Aorta (tissue), 5 donors: ENCODE measurements around the gene NAT8L. TPM values are rescaled to one million over a fixed set of nuclear protein-coding genes. Genes with fewer than 3 reads are reported as not detected.

Experiments
- ATAC-seq: fragments of 200-7000 bp; cut with Tn5 transposase; one replicate; pipeline ENCODE4 v1.9.1; 2022; ENCODE audit warnings: moderate library complexity; ENCODE audit not compliant: low FRiP score
- DNase-seq, 2 donors: peaks; one replicate each; pipeline ENCODE4 v3.0.0-alpha.2; 2020
- H3K27ac ChIP-seq, 2 donors: one replicate each; pipeline ENCODE4 v1.5.1; 2013; ENCODE audit warnings: low read length in 2 of 2, mild to moderate bottlenecking in 2 of 2, moderate library complexity in 2 of 2, control low read depth in 1 of 2, inconsistent platforms in 1 of 2, low read depth in 1 of 2
- H3K27me3 ChIP-seq, 2 donors: one replicate each; pipeline ENCODE4 v1.6.1; 2013; ENCODE audit warnings: control low read depth in 1 of 2, low read length in 1 of 2, mild to moderate bottlenecking in 1 of 2, moderate library complexity in 1 of 2; ENCODE audit not compliant: insufficient read depth in 2 of 2, control insufficient read depth in 1 of 2
- H3K36me3 ChIP-seq, 2 donors: one replicate each; pipeline ENCODE4 v1.6.1; 2013; ENCODE audit warnings: control low read depth in 1 of 2, low read length in 1 of 2, mild to moderate bottlenecking in 1 of 2; ENCODE audit not compliant: insufficient read depth in 2 of 2, control insufficient read depth in 1 of 2
- H3K4me1 ChIP-seq, 2 donors: one replicate each; pipeline ENCODE4 v1.6.1; 2013; ENCODE audit warnings: low read length in 2 of 2, control low read depth in 1 of 2, mild to moderate bottlenecking in 1 of 2, moderate library complexity in 1 of 2; ENCODE audit not compliant: insufficient read depth in 2 of 2, control insufficient read depth in 1 of 2
- H3K4me3 ChIP-seq, 2 donors: one replicate each; pipeline ENCODE4 v1.5.1; 2013; ENCODE audit warnings: low read length in 2 of 2, control low read depth in 1 of 2, mild to moderate bottlenecking in 1 of 2
- H3K9me3 ChIP-seq: one replicate; pipeline ENCODE4 v1.6.1; 2013; ENCODE audit warnings: mild to moderate bottlenecking, low read length; ENCODE audit not compliant: control insufficient read depth
- WGBS, 2 donors: extraction: QIAGEN DNeasy Blood & Tissue Kit; methylation state at CpG; one replicate each; pipeline ENCODE4 v1.1.7; 2013; 5-methylcytosine and 5-hydroxymethylcytosine counted together
- intact Hi-C, 2 donors: fragments of 100-400 bp; cut with DNase I; formaldehyde crosslinking; loops; one replicate each; pipeline versions ENCODE4 v1.14.2 to v1.15.0; 2022
- polyA plus RNA-seq, 2 donors: library from polyadenylated mRNA; stranded (reverse); fragments of 200-250 nt; gene quantifications; one replicate each; pipeline ENCODE4 v1.2.3, GENCODE V29; 2013
- total RNA-seq, 2 donors: library from RNA; stranded (reverse); fragmentation: NEBNext Ultra II Directional; extraction: Animal tissue kit (Norgen Biotek cat#: 25700); gene quantifications; one replicate each; pipeline ENCODE4 v1.2.1, GENCODE V29; 2021
- donor health status: healthy with polysubstance abuse.
- donor health status: Bipolar disorder and iron deficiency.
- donor health status: DM: no; HTN: no; CAD: no.
- donor health status: DM: no; HTN: no; CAD: no.
- donor health status: DM: yes; HTN: yes; CAD: no.

NAT8L gene
- total and polyA plus RNA-seq, 4 donors = under 0.01 to 0.33 (median 0.14) TPM

DNA sequence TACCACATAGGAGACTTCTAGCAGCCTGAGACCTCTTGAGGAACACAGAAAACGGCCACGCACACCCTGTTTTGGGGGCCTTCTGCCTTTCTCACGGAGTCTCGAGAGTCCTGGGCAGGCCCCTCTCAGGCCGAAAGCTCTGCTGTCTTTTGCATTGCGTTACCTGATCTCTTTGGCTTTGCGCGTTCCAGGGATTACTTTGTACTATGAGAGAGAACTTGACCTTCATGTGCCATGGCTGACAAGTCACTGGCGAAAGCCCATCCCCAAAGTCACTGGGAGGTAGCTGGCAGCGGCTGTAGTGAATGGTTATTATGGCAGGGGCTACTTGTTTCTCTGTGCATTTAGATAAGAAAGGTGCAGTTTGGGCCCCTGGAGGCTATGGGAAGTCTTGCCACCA, 8.0 kb upstream of the NAT8L start:
- DNase-seq (peak in 1 of 2 donors; percentile 24), ATAC-seq (no peak)
- 75 to 77% methylated on average over 10 of the region's 10 CpGs for WGBS, 2 donors
- H3K36me3 ChIP-seq = no peaks in the 10 kb centered on the region
- no peak overlapping the region for H3K27ac ChIP-seq
- intact Hi-C loops = no loop called here
- H3K27me3 ChIP-seq = no peaks in the 10 kb centered on the region
- no peaks in the 10 kb centered on the region for H3K4me1 ChIP-seq
- H3K9me3 ChIP-seq = no peaks in the 10 kb centered on the region
- H3K4me3 ChIP-seq = no peak overlapping the region

DNA sequence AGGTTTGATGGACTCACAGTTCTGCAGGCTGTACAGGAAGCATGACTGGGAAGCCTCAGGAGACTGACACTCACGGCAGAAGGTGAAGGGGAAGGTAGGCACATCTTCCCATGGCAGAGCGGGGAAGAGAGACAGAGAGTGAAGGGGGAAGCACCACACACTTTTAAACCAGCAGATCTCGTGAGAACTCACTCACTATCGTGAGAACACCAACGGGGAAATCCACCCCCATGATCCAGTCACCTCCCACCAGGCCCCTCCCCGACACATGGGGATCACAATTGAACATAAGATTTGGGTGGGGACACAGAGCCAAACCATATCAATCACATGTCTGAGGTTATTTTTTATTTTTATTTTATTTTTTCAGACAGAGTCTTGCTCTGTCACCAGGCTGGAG, 4.9 kb upstream of the NAT8L start:
- Histone ChIP-seq H3K27ac (no peak overlapping the region), H3K4me1 (no peaks in the 10 kb centered on the region), H3K9me3 (no peaks in the 10 kb centered on the region), H3K4me3 (no peak overlapping the region), H3K27me3 (no peaks in the 10 kb centered on the region), H3K36me3 (no peaks in the 10 kb centered on the region)
- DNase-seq = peak in 1 of 2 donors; percentile 19
- ATAC-seq = no peak
- 56 to 71% methylated on average over 6 of the region's 6 CpGs for WGBS, 2 donors
- intact Hi-C loops = no loop called here

DNA sequence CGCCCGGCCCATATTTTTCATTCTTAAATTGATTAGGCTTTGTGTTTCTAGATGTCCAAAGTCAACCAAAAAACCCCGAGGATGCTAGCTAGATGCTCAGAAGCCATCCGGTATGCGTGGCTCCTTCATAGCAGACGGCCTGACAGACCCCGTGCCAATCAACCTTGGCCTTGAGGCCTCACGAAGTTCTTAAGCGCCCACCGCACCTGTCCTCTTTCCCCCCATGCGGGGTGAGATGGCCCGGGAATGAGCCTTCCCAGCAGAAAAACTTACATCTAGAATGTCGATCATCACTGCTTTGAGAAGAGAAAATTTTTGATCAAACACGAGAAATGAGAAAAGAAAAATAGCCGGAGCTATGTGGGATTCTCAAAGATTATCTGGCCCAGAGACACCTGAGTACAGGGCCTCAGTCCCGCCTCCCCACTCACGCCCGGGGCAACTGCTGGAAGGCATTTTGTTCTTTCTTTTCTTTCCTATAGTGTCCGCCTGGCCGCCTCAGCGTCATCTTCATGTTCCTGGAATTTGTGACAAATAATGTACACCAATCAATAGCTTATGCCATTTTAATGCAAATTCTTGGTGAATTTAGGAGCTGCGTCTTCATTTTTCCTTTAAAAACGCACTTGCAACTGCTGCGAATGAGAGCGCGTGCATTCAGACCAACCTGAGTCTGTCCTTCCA, 1.6 kb upstream of the NAT8L start:
- 80 to 83% methylated on average over 26 of the region's 26 CpGs for WGBS, 2 donors
- H3K4me1 ChIP-seq = no peaks in the 10 kb centered on the region
- no peaks in the 10 kb centered on the region for H3K36me3 ChIP-seq
- DNase-seq = peak in 1 of 2 donors; percentile 10
- H3K4me3 ChIP-seq = no peak overlapping the region
- no peaks in the 10 kb centered on the region for H3K27me3 ChIP-seq
- no peaks in the 10 kb centered on the region for H3K9me3 ChIP-seq
- no peak for ATAC-seq
- intact Hi-C loops = no loop called here
- no peak overlapping the region for H3K27ac ChIP-seq

DNA sequence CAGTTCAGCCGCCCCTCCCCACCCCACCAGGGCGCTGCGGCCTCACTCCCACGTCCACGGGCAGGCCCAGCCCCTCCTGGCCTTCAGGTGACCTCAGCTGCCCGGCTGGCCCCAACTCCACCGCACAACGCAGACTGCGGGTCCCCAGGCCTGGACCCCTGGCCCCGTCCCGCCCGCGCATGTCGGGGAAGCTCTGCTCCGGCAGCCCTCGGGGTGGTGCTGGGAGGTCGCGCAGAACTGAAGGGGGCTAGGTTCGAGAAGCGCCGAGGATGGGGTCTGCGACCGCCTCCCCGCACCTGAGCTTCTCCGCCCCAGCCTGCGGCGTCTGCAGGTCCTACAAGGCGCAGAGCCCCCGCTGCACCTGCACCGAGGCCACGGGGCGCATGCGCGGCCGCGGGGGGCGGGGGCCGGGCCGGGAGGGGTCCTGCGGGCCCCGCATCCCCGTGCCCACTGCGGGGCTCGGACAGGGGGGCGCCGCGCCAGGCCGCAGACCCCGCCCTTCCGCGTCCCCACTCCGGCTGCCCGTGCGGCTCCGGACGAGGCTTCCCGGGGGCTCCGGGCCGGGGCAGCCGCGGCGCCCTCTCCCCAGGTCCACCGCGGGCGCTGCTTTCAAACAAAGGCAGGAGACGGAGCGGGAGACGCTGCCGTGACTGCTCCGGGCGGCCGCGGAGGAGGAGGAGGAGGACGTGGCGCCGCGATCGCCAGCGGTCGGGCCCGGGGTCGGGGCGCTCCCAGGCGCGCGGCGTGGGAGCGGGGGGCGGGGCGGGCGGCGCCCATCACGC, 672 bp upstream of the NAT8L start:
- 2 to 4% methylated on average over 30 to 93 of the region's 93 CpGs for WGBS, 2 donors
- Histone ChIP-seq H3K9me3 (no peaks in the 10 kb centered on the region), H3K36me3 (no peaks in the 10 kb centered on the region), H3K4me1 (no peaks in the 10 kb centered on the region), H3K4me3 (peak overlapping the region; percentile 51 to 52), H3K27ac (no peak overlapping the region), H3K27me3 (no peaks in the 10 kb centered on the region)
- peak in 1 of 2 donors; percentile 47 for DNase-seq
- intact Hi-C loops = no loop called here
- no peak for ATAC-seq

DNA sequence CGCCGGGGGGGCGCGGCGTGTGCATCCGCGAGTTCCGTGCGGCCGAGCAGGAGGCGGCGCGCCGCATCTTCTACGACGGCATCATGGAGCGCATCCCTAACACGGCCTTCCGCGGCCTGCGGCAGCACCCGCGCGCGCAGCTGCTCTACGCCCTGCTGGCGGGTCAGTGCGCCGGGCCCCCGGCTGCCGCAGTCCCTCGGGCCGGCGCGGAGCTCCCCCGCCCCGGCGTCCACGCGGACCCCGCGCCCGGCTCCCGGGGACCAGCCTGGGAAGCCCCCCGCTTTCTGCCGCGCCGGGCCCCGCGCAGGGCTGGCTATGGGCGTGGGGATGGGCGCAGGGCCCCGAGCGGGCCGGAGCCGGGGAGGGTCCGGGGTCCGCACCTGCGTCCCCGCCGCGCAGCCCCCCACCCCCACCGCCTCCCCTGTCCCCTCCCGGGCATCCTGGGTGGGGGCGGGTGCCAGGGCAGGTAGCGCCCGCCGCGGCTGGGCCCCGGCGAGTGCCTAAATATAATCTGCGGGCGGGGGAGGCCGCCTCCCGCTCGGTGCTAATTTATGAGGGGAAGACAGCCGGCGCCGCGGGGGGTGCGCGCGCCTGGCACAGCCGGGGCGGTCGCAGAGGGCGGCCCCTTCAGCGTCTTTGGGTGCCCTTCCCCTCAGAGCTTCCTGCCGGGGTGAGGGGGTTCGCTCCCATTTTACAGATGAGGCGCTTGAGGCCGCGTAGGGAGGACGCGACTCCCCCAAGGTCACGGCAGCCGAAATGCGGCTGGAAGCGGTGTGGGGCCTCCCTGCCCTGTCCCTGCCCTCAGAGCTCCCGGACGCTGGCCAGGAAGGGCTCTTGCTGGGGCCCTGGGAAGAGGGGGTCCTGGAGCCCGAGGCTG, 837 bp downstream of the NAT8L start:
- no peaks in the 10 kb centered on the region for H3K27me3 ChIP-seq
- peak in 1 of 2 donors; percentile 34 for DNase-seq

DNA sequence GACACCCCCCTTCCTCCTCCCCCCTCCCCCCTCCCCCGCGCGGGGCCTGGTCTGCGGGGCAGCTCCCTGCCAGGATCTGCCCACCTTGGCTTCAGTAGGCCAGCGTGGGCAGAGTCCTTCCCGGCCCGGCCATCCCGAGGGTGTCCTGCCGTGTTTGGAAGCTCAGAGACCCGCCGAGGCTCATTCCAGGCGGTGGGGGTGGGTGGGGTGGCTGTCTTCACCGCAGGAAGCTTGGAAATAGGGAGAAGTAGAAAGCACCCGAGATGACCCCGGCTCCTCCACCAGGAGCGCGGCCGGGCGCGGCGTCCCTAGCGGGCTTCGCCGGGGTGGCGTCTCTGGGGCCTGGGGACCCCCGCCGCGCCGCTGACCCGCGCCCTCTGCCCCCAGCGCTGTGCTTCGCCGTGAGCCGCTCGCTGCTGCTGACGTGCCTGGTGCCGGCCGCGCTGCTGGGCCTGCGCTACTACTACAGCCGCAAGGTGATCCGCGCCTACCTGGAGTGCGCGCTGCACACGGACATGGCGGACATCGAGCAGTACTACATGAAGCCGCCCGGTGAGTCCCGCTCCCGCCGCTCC, 1.6 kb downstream of the NAT8L start:
- Histone ChIP-seq H3K36me3 (no peaks in the 10 kb centered on the region), H3K4me3 (no peak overlapping the region), H3K4me1 (no peaks in the 10 kb centered on the region), H3K27ac (no peak overlapping the region), H3K27me3 (no peaks in the 10 kb centered on the region), H3K9me3 (no peaks in the 10 kb centered on the region)
- DNase-seq = peak in 1 of 2 donors; percentile 32
- ATAC-seq = no peak
- intact Hi-C loops = no loop called here
- WGBS, 2 donors = 35 to 43% methylated on average over 36 to 54 of the region's 54 CpGs

More for the DNA sequence above, 837 bp downstream of the NAT8L start:
- no peak for ATAC-seq
- intact Hi-C loops = no loop called here
- 2 to 3% methylated on average over 58 to 102 of the region's 102 CpGs for WGBS, 2 donors
- Histone ChIP-seq H3K4me1 (no peaks in the 10 kb centered on the region), H3K36me3 (no peaks in the 10 kb centered on the region), H3K27ac (no peak overlapping the region), H3K4me3 (peak overlapping the region in 1 of 2 donors; percentile 52), H3K9me3 (no peaks in the 10 kb centered on the region)

DNA sequence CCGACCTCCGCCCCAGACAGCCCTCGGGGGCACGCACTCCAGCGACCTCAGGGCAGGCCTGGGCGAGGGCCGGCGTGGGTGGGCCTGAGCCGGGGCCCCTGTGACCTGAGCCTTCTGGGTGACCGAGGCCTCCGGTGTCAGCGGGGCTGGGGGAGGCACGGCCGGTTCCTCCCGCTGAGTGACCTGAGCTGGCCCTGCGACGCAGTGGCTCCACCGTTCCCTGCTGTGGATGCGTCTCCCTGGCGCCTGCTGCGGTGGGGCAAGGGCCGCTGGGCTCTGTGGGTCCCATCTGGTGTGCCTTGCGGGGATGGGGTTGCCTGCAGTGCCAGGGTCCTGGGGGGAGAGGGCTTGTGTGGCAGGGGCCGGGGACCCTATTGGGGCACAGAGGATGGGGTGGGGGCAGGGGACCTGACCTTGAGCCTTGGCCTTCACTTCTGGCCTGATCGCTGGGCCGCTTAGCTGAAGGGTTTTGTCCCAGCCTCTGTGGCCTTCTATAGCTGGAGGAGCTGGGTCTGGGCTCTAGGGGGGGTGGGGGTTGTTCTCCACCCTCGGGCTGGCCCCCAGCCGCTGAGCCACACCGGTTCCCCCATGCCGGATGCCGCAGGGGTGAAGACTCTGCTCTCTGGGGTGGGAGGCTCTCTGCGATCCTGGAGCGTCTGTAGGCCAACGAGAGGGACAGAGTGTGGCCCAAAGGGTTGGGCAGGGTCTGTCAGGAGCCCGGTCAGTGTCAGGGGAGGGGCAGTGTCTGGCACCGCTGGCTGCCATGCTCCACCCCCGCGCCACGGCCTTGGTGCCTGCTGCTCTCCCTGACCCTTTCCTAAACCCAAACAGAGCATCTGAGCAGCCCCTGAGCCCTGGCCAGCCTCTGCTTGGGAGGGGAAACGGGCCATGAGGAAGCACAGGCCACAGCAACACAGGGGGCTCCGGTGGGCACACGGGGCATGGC, 2.3 kb downstream of the NAT8L start:
- intact Hi-C loops = no loop called here
- DNase-seq (peak in 1 of 2 donors; percentile 36), ATAC-seq (no peak)
- Histone ChIP-seq H3K4me3 (no peak overlapping the region), H3K27me3 (no peaks in the 10 kb centered on the region), H3K4me1 (no peaks in the 10 kb centered on the region), H3K27ac (no peak overlapping the region), H3K36me3 (no peaks in the 10 kb centered on the region), H3K9me3 (no peaks in the 10 kb centered on the region)
- WGBS, 2 donors = 84 to 85% methylated on average over 41 to 42 of the region's 42 CpGs
